Measurements from ENCODE around the gene UGT3A1.

UGT3A1 gene

DNA sequence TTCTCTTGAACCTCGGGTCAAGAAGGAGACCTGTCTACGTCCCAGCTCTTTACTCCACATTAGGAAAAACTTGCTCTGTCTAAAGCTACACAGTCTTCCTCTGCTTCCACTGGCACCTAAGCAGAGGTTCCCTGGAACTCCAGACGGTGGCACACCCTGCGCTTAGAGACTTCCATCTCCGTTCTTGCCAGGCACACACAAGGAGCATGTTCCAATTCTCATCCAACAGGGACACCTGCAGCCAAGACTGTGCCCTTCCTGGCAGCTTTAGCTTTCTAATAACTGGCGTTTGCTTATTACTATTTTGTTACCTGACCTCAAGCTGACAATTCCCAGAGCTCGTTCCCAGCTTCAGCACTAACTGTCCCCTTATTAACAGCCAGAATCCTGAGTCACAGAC is 68.7 kb downstream of the UGT3A1 start:
- TF ChIP-seq TAF1 (IDR thresholded peaks at IDR 0.05; ENCODE audit: low read depth, low read length): no peak
- no peak for TF ChIP-seq POLR2AphosphoS5 (IDR thresholded peaks at IDR 0.05; ENCODE audit: low read depth, low read length)
- no peak for TF ChIP-seq PAX5 (IDR thresholded peaks at IDR 0.05; ENCODE audit: insufficient read depth, low read length, severe bottlenecking)
- no peak for TF ChIP-seq POLR2A (IDR thresholded peaks at IDR 0.05; ENCODE audit: low read depth, low read length)
- FAIRE-seq: no peak
- no peak for DNase-seq (ENCODE audit: insufficient read length, low spot score)

DNA sequence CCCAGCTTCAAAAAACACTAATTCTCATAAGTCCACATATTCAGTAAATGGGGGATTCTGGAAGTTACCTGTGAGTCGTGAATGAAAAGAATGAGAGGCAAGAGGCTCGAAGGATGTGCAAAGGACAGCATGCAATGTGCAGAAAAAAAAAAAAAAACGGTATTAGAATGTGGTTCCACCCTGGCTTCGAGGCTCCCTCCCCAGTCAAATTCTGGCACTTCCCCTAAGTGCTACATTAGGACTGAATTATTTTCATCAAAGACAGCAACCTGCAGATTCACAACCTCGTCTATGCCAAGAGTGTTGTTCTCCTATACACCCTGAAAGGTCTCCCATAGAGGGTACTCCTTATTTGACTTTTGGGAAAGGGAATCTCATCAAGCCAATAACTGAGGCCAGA is 69.3 kb downstream of the UGT3A1 start:
- FAIRE-seq (no peak), DNase-seq (ENCODE audit: insufficient read length, low spot score) (no peak)
- TF ChIP-seq POLR2A (IDR thresholded peaks at IDR 0.05; ENCODE audit: low read depth, low read length) (no peak), POLR2AphosphoS5 (IDR thresholded peaks at IDR 0.05; ENCODE audit: low read depth, low read length) (no peak), TAF1 (IDR thresholded peaks at IDR 0.05; ENCODE audit: low read depth, low read length) (no peak), SPI1 (IDR thresholded peaks at IDR 0.05; ENCODE audit: low read depth, low read length) (no peak), PAX5 (IDR thresholded peaks at IDR 0.05; ENCODE audit: insufficient read depth, low read length, severe bottlenecking) (no peak), POU2F2 (IDR thresholded peaks at IDR 0.05; ENCODE audit: low read depth, low read length) (no peak)

DNA sequence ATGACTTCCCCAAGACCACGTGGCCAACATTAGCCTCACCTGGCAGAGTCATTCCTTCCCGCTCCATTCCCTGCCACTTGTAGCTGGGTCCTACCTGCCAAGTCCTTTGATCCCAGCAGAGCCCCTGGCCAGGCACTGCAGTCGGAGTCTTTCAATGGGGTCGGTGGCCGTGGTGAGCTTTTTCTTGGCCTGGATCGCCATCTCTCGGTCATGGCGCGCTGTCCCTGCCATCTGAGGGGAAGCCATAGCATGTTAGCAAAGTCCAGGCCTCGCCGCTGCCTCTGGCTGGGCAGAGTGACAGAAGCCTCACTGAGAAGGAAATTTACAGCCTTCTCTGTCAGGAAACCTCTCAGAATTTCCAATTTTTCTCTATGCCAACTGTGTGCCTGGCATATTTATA is 70.3 kb downstream of the UGT3A1 start:
- no peak for DNase-seq (ENCODE audit: insufficient read length, low spot score)
- TF ChIP-seq SPI1 (IDR thresholded peaks at IDR 0.05; ENCODE audit: low read depth, low read length): peak; percentile 65; the same call in 1 of the 2 replicates
- TF ChIP-seq POU2F2 (IDR thresholded peaks at IDR 0.05; ENCODE audit: low read depth, low read length): no peak
- FAIRE-seq: no peak

DNA sequence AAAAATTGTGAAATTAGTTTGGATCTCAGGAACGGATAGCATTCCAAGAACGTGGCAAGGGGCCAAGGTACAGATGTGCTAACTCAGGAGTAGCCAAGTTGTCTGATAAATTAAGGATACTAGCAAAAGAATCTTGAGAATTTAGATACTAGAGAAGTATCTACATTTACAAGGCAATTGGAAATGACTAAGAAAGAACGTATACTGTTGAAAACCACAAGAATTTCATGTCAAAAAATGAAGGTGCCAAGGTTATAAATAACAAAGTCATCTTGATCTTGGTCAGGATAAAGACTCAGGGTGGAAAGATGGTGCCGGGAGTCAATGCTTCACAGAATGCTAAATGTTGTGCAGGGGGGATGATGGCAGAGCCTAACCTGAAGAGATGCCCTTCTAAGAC is 72.0 kb downstream of the UGT3A1 start:
- TF ChIP-seq SPI1 (IDR thresholded peaks at IDR 0.05; ENCODE audit: low read depth, low read length): no peak
- no peak for TF ChIP-seq TAF1 (IDR thresholded peaks at IDR 0.05; ENCODE audit: low read depth, low read length)
- no peak for TF ChIP-seq PAX5 (IDR thresholded peaks at IDR 0.05; ENCODE audit: insufficient read depth, low read length, severe bottlenecking)
- TF ChIP-seq POLR2AphosphoS5 (IDR thresholded peaks at IDR 0.05; ENCODE audit: low read depth, low read length): no peak
- TF ChIP-seq POU2F2 (IDR thresholded peaks at IDR 0.05; ENCODE audit: low read depth, low read length): no peak
- no peak for TF ChIP-seq POLR2A (IDR thresholded peaks at IDR 0.05; ENCODE audit: low read depth, low read length)
- FAIRE-seq (no peak), DNase-seq (ENCODE audit: insufficient read length, low spot score) (no peak)

DNA sequence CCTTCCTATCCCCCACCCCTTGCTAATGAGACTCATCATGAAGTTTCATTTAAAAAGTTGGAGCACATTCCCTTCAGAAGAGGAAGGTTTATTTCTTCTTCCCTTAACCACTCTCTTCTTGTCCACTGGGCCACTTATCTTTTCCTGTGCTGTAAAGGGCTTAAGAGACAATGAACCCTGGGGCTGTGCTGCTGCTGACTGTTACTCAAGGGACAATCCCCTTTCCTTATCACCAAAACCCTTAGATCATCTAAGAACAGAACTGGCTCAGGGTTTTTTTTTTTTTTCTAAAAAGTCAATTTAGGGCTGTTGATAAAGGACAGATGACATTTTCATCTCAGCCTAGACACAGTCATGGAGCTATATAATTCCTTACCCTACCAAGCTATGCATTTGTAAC is 82.4 kb downstream of the UGT3A1 start:
- FAIRE-seq (no peak), DNase-seq (ENCODE audit: insufficient read length, low spot score) (no peak)
- TF ChIP-seq POU2F2 (IDR thresholded peaks at IDR 0.05; ENCODE audit: low read depth, low read length) (no peak), PAX5 (IDR thresholded peaks at IDR 0.05; ENCODE audit: insufficient read depth, low read length, severe bottlenecking) (no peak)

DNA sequence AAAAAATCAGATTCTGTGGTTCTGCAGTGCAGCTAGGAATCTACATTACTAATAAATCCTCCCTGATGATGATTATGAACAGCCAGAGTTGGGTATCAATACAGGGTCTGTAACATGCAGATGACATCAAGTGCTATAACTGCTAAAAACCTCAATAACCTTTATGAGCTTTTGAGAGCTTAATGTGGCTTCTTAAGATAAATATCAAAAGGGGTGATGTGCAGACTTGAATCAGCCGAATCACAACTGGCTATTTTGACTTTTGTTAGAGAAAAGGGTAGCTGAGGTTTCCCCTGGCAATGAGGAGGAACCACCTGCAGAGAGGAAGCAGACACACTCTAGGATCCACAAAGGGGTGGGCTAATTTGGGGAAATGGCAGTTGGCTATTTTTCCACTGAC is 83.0 kb downstream of the UGT3A1 start:
- FAIRE-seq (peak; percentile 13), DNase-seq (ENCODE audit: insufficient read length, low spot score) (no peak)
- no peak for TF ChIP-seq POU2F2 (IDR thresholded peaks at IDR 0.05; ENCODE audit: low read depth, low read length)
- TF ChIP-seq TAF1 (IDR thresholded peaks at IDR 0.05; ENCODE audit: low read depth, low read length): no peak
- TF ChIP-seq PAX5 (IDR thresholded peaks at IDR 0.05; ENCODE audit: insufficient read depth, low read length, severe bottlenecking): no peak
- no peak for TF ChIP-seq POLR2A (IDR thresholded peaks at IDR 0.05; ENCODE audit: low read depth, low read length)
- no peak for TF ChIP-seq POLR2AphosphoS5 (IDR thresholded peaks at IDR 0.05; ENCODE audit: low read depth, low read length)
- TF ChIP-seq SPI1 (IDR thresholded peaks at IDR 0.05; ENCODE audit: low read depth, low read length): no peak

DNA sequence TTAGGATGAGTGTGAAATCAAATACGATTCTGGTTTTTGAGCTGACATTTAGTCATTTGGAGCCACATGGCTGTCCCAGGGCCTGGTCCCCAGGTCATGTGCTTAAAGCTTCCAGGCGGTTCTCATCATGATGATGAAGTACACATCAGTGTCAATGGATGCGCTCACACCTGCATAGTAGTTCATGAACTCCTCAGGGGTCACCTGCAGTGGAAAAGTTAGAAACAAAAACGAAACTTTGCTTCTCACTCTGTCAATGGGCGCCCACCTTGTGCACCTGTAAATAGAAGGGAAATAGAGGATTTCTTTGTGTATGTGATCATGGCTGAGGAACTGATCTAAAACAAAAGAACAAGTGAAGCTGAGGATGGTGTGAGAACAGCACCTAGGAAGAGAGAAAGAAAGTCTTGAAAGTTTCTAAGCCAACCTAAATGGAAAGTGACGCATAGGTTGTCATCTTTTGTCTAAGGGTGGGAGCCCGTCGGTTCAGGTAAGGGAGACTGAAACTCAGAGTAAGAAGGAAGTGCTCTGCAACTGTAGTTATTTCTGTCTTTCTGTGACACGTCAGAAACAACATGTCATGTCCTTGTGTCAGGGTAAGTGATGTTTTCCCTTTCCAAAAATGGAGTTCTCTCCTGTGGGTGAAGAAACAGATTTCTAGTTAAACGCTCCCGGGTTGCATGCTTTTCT is 86.6 kb downstream of the UGT3A1 start:
- DNase-seq (ENCODE audit: insufficient read length, low spot score) (peak; percentile 17), FAIRE-seq (peak; percentile 88)
- TF ChIP-seq SPI1 (IDR thresholded peaks at IDR 0.05; ENCODE audit: low read depth, low read length): peak; percentile 90
- TF ChIP-seq POU2F2 (IDR thresholded peaks at IDR 0.05; ENCODE audit: low read depth, low read length): 0 out of 2 replicates have a peak, but pooled peaks have one; percentile 33
- no peak for TF ChIP-seq POLR2A (IDR thresholded peaks at IDR 0.05; ENCODE audit: low read depth, low read length)

DNA sequence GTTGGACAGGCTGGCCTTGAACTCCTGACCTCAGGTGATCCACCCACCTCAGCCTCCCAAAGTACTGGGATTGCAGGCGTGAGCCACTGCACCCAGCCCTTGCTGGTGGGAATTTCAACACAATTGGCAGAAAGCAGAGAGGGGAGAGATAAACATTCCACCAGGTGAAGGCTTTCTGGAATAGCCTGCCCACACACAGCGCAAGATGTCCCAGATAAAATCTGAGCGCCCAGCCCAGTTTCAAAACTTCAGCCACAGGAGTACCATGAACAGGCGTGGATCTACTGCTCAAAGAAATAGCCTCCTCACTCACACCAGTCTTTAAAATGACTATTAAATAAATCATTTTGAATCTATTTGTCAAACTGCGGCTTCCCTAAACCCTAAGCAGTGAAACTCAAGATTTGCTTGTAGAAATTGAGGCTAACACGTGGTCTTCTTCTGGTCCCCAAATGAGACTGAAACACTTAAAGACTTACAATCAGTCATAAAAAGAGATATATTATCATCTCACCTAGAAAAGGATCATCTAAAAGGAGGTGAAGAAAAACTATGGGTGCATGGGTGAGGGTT is 87.5 kb downstream of the UGT3A1 start:
- FAIRE-seq (no peak), DNase-seq (ENCODE audit: insufficient read length, low spot score) (no peak)
- TF ChIP-seq SPI1 (IDR thresholded peaks at IDR 0.05; ENCODE audit: low read depth, low read length) (no peak), POLR2A (IDR thresholded peaks at IDR 0.05; ENCODE audit: low read depth, low read length) (no peak), TAF1 (IDR thresholded peaks at IDR 0.05; ENCODE audit: low read depth, low read length) (no peak), PAX5 (IDR thresholded peaks at IDR 0.05; ENCODE audit: insufficient read depth, low read length, severe bottlenecking) (no peak), POLR2AphosphoS5 (IDR thresholded peaks at IDR 0.05; ENCODE audit: low read depth, low read length) (no peak), POU2F2 (IDR thresholded peaks at IDR 0.05; ENCODE audit: low read depth, low read length) (no peak)

DNA sequence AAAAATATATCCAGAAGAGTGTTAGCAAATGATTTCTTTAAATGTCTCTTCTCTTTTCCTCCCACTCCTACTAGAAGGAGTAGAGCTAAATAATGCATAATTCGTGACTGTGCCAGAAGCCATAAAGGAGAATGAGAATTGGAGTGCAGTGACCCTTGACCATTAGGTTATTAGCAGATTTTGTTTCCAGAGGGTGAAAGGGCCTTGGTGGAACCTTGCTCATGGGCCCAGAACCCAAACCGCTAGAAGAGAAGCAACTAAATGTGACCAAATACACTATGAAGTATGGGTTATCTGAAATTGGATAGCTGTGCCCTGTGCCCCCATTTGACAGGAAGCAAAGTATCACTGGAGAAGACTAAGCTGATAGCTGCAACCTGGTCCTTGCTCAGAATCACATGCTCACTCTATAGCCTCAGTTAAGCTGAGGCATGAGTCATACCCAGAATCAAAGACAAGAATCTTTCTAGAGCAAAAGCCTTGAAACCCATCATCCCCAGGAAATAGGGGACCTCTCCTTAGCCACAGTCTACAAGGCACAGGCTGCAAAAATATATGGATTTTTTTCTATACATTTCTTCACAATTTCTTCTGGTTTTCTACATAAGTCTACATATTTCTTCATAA is 89.0 kb downstream of the UGT3A1 start:
- FAIRE-seq (peak; percentile 94), DNase-seq (ENCODE audit: insufficient read length, low spot score) (no peak)
- TF ChIP-seq POLR2A (IDR thresholded peaks at IDR 0.05; ENCODE audit: low read depth, low read length) (no peak), PAX5 (IDR thresholded peaks at IDR 0.05; ENCODE audit: insufficient read depth, low read length, severe bottlenecking) (peak; percentile 62)
